HG03108 (cell line): ENCODE results near the gene SETD5.
"Not testable (repeated sequence)": the region's sequence is repeated elsewhere in the genome, so short reads cannot be mapped to it uniquely, and the experiment has no call there.

Experiments
- ATAC-seq: cut with Tn5 transposase; IDR thresholded peaks from one replicate; pipeline ENCODE4 v1.9.1; 2021; ENCODE audit warnings: moderate library complexity; ENCODE audit not compliant: unreplicated experiment

Gene SETD5

DNA sequence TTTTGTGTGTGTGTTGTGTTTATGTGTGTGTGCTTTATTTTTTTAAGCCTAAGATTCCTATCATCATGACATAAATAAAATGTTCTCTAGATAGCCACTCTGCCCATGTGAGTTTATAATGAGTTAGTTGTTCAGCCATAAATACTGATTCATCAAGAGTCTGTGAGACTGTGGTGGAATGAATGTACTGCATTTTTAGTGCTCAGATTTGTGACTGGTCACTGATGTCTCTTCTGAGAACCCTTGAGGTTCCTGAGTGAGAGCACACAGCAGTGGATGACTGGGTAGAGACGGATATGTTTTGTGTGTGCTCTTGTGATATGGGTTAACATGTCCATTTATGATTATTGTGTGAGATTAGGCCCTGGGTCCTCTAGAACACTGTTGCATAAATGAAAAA lies 51.2 kb downstream of the SETD5 start:
- ATAC-seq = no peak

DNA sequence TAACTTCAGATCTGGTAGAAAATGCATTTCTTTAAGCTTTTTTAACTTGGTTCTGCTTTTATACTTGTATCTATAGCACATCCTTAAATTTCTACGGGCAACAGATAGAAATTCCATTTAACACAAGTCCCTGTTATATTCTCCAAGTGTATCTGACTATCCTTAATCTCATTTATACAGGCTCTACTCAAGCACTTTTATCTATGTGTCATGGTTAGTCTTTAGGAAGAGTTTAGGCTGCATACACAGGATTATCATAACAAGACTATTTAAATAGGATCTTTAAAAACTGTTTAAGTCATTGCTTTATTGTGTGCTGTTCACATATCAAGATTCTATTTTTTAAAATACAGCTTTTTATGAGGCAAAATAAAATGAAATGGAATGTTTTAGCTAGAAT lies 52.7 kb downstream of the SETD5 start:
- no peak for ATAC-seq

- ATAC-seq = no peak
These were observed 53.6 kb downstream of the SETD5 start for GRCh38 chr3:9450991-9451390.

- ATAC-seq = no peak
These were observed 55.0 kb downstream of the SETD5 start for GRCh38 chr3:9452417-9452816.

GRCh38 chr3:9455596-9456131 lies 58.2 kb downstream of the SETD5 start:
- no peak for ATAC-seq

- no peak for ATAC-seq
These were observed 70.0 kb downstream of the SETD5 start for GRCh38 chr3:9467451-9467850.

- no peak for ATAC-seq
These were observed 71.0 kb downstream of the SETD5 start for GRCh38 chr3:9468460-9468859.

DNA sequence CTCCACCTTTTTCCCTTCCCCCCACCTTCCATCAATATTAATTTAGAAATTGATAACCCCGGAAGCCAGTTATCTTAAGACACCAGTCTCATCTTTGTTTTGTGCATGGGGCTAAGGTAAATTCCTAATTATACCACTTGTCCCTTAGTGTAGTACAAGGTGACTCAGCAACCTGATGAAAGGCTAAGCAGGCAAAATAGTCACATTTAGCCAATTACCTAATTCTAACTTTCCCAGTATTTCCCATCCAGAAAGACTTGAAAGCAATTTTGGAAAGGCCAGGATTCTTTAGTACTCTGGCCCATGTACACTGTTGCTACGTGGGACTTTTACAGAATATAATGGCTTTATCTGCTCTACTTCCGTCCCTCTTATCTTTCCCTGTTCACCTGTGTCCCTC lies 72.6 kb downstream of the SETD5 start:
- no peak for ATAC-seq

DNA sequence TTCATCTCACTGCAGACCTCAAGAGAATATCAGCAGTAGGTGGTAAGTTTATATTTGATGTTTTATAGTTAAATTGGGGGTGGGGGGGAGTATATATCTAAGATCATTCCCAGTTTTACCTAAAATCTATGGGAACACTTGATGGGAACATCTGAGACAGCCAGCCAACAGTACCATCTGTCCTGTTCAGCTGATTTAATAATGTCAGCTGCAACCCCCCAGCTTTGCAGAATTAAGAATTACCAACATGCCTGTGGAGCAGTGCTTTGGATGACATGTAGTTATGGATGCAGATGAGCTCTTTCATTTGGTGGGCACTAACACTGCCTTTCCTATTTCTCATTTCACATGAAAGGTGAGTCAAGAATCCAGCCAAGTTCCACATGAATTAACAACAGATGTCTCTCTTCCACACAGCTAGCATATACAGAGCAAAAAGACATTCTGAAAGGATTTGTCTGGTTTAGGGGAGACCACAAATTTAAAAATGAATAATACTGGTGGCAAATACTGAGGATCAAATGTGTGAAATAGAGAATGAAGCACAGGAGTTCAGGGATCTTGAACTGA lies 76.2 kb downstream of the SETD5 start:
- ATAC-seq = no peak

DNA sequence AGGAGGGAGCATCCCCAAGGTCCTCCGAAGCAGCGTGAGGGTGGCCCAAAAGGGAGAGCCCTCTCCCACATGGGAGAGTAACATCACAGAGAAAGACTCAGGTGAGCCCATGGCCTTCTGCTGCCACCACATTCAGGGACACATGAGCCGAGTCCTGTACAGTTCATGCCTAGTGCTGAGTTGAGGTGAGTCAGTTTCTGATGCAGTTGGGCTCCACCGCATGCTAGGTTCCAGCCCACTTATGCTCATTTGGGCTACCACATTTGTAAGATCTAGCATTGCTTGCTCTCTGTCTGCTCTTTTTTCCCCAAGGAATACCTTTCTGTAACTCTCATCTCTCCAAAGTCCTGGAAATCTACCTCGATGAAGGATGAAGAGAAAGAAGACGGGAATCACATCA lies 77.1 kb downstream of the SETD5 start:
- no peak for ATAC-seq

GRCh38 chr3:9476935-9477334 lies 79.5 kb downstream of the SETD5 start:
- ATAC-seq = no peak

DNA sequence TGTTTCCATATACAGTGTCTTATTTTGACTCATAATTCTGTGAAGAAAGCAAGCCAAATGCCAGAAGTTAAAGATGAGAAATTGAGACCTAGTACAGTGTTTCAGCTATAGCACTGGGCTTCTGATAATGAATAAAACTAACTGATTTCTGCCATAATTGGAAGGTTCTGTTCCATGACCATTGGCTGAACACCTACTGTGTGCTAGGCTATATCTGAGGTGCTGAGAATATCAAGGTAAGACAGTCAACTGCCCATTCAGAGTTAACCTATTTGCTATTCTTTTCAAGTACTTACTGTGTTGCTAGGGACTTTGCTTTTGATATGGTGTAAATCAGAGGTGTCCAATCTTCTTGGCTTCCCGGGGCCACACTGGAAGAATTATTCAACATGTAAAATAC lies 82.8 kb downstream of the SETD5 start:
- no peak for ATAC-seq

GRCh38 chr3:9485248-9485647 lies 87.8 kb downstream of the SETD5 start:
- ATAC-seq = no peak

DNA sequence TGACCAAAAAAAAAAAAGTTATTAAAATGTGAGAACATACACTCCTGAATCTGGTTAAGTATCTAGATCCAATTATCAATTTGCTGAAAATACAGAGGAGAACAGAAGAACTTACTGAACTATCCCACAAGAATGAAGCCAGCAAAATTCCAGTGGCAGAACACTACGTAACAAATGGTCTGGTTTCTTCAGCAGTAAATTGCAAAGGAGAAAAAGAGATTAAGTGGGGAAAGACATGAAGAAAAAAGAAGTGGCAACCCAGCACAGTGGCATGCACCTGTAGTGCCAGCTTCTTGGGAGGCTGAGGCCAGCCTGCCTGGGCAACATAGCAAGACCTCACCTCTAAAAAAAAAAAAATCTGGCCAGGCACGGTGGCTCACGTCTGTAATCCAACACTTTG lies 94.1 kb downstream of the SETD5 start:
- ATAC-seq = no peak

DNA sequence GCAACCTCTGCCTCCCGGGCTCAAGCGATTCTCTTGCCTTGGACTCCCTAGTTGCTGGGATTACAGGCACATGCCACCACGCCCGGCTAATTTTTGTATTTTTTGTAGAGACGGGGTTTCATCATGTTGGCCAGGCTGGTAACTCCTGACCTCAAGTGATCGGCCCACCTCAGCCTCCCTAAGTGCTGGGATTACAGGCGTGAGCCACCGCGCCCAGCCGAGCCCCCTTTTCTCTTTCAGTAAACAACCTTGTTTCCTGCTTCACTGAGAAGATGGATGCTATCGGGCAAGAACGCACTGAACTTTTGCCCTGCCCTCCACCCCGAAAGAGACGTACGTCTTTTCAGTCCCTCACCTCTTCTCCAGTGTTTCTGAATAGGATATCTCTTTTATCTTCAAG lies 96.6 kb downstream of the SETD5 start:
- not testable (repeated sequence) for ATAC-seq

GRCh38 chr3:9496893-9497292 lies 99.5 kb downstream of the SETD5 start:
- no peak for ATAC-seq

GRCh38 chr3:9497821-9498565 lies 100.6 kb downstream of the SETD5 start:
- no peak for ATAC-seq

DNA sequence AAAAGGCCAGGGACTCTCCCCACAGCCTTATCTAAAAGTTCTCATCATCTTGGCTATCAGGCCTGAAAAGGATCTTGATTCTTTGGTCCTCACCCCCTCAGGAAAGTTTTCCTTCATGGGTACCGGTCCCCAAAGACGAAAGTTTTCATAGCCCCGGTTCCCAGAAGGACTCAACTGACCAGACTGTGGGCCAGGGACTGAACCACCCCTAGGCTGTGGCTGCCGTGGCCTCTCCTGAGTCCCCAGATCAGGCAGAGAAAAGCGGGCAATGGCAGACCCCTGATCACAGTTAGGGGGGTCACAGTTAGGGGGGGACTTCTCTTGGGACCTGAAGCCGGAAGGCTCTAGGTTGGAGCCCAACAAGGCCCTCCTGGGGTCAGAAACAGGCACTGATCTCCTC lies 101.4 kb downstream of the SETD5 start:
- no peak for ATAC-seq

DNA sequence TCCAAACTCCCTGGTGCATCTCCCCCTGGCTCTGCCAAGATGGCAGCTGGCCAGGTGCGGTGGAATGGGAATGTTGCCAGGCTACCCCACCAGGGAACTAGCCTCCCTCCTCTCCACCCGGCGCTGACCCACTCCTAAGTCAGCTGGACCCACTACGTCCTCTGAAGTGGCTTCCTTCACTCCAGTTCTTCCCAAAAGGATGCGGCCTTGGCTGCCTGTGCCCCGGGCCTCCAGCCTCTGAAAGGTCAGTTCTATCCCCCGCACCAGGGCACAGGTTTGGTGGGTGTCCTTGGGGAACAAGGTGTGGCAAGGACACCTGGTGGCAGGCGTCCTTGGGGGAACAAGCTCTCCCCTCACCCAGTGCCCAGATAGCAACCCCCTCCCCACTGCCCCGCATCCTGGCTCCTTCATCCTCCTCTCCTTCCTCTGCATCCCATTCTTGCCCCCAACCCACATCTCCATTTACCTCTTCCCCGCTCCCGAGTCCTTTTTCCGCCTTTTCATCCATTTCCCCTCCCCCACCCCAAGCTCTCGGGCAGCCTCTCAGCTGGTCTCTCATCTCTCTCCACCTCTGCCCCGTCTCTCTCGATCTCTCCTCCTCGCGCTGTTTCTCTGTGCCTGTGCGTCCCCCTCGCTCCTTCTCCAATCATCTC lies 102.2 kb downstream of the SETD5 start:
- no peak for ATAC-seq

DNA sequence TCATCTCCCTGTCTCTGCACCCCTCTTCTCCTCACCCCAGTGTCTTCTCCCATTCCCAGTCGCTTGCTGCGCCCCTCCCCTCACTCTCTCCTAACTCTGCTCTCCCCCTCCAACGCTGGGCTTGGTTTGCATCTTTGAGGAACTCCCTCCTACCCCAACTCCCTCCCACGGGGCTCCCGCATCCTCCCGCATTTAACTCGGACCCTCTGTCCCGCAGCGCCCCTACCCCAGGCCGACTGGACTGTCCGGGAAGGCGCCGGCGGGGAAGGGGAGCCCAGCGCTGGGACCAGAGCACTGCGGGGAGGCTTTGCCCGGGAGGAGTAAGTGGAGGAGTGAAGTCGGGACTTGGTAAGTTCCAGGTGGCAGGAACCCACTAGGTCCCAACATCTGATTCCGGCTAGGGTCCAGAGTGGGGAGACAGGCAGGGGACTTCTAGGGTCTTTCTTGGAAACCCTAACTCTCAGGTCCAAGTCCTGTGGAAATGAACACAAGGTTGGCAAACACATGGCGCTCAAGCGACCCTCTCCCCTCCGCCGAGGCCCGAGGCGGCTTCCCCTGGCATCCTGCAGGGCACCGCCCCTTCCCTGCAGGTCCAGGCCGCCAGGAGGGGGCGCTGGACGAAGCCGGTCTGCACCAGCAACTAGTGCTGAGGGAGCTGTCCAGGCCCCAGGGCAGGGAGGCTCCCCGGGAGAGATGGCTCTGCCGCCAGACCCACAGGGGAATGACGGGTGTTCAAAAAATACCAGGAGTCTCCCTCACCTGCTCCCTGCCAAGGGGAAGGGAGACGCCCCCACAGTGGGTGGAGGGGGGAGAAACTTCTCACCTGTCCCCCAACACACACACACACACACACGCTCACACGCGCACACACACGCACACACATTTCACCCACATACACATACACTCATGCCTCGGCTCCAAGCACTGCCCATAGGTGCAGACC lies 103.0 kb downstream of the SETD5 start:
- ATAC-seq = no peak

GRCh38 chr3:9501226-9501625 lies 103.8 kb downstream of the SETD5 start:
- no peak for ATAC-seq
